CD4-positive, alpha-beta T cell treated with Interferon gamma for 1 hour (primary cell): ENCODE data around the gene NPEPPS.
"Not testable (repeated sequence)": the region's sequence is repeated elsewhere in the genome, so short reads cannot be mapped to it uniquely, and the experiment has no call there.

Experiments used
- DNase-seq: peaks from one replicate; pipeline ENCODE4 v3.0.0-alpha.2; 2020

NPEPPS gene

GRCh38 chr17:47530557-47531232 lies at the start of gene NPEPPS:
Gene NPEPPS (plus strand): TSS chr17:47531108. CDS start chr17:47531301, 193 bp downstream.
- DNase-seq = peak; percentile 92

- DNase-seq = not testable (repeated sequence)
These were observed 39.1 kb upstream of the NPEPPS start for GRCh38 chr17:47491841-47492212.

- DNase-seq = not testable (repeated sequence)
These were observed 31.8 kb upstream of the NPEPPS start for GRCh38 chr17:47499074-47499473.

GRCh38 chr17:47499494-47499893 lies 31.4 kb upstream of the NPEPPS start:
- DNase-seq = not testable (repeated sequence)

GRCh38 chr17:47500620-47501019 lies 30.3 kb upstream of the NPEPPS start:
- not testable (repeated sequence) for DNase-seq

GRCh38 chr17:47502122-47502731 lies 28.7 kb upstream of the NPEPPS start:
- not testable (repeated sequence) for DNase-seq

GRCh38 chr17:47502776-47503455 lies 28.0 kb upstream of the NPEPPS start:
- DNase-seq = not testable (repeated sequence)

- peak; percentile 9 for DNase-seq
These were observed 19.2 kb upstream of the NPEPPS start for GRCh38 chr17:47511701-47512146.

GRCh38 chr17:47513301-47513700 lies 17.6 kb upstream of the NPEPPS start:
- not testable (repeated sequence) for DNase-seq

GRCh38 chr17:47518880-47519279 lies 12.0 kb upstream of the NPEPPS start:
- not testable (repeated sequence) for DNase-seq

GRCh38 chr17:47519365-47519764 lies 11.5 kb upstream of the NPEPPS start:
- not testable (repeated sequence) for DNase-seq

GRCh38 chr17:47520279-47520678 lies 10.6 kb upstream of the NPEPPS start:
- DNase-seq = not testable (repeated sequence)

- DNase-seq = not testable (repeated sequence)
These were observed 9.5 kb upstream of the NPEPPS start for GRCh38 chr17:47521434-47521833.

- not testable (repeated sequence) for DNase-seq
These were observed 8.6 kb upstream of the NPEPPS start for GRCh38 chr17:47522341-47522740.

GRCh38 chr17:47531233-47531820 lies 419 bp downstream of the NPEPPS start:
- DNase-seq = peak; percentile 5

GRCh38 chr17:47539085-47539484 lies 8.2 kb downstream of the NPEPPS start:
- DNase-seq = not testable (repeated sequence)

- DNase-seq = not testable (repeated sequence)
These were observed 10.8 kb downstream of the NPEPPS start for GRCh38 chr17:47541676-47542075.

GRCh38 chr17:47544327-47544726 lies 13.4 kb downstream of the NPEPPS start:
- DNase-seq = not testable (repeated sequence)

- DNase-seq = not testable (repeated sequence)
These were observed 23.8 kb downstream of the NPEPPS start for GRCh38 chr17:47554733-47555132.

GRCh38 chr17:47556108-47556507 lies 25.2 kb downstream of the NPEPPS start:
- not testable (repeated sequence) for DNase-seq

- not testable (repeated sequence) for DNase-seq
These were observed 29.7 kb downstream of the NPEPPS start for GRCh38 chr17:47560517-47561043.

GRCh38 chr17:47561698-47562405 lies 30.9 kb downstream of the NPEPPS start:
- DNase-seq = not testable (repeated sequence)

GRCh38 chr17:47562406-47562705 lies 31.4 kb downstream of the NPEPPS start:
- not testable (repeated sequence) for DNase-seq
